ENCODE data around the gene SACM1L. TPM values are rescaled to one million over a fixed set of nuclear protein-coding genes. Genes with fewer than 3 reads are reported as not detected.
A peak's percentile ranks its signal among the peaks of the same experiment; 100 is the strongest.

SACM1L gene, protein sequence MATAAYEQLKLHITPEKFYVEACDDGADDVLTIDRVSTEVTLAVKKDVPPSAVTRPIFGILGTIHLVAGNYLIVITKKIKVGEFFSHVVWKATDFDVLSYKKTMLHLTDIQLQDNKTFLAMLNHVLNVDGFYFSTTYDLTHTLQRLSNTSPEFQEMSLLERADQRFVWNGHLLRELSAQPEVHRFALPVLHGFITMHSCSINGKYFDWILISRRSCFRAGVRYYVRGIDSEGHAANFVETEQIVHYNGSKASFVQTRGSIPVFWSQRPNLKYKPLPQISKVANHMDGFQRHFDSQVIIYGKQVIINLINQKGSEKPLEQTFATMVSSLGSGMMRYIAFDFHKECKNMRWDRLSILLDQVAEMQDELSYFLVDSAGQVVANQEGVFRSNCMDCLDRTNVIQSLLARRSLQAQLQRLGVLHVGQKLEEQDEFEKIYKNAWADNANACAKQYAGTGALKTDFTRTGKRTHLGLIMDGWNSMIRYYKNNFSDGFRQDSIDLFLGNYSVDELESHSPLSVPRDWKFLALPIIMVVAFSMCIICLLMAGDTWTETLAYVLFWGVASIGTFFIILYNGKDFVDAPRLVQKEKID
- 26.9 TPM for polyA plus RNA-seq (2013, experiment 1 of 2)
- polyA plus RNA-seq (2013, experiment 2 of 2), result 26.9 TPM

DNA sequence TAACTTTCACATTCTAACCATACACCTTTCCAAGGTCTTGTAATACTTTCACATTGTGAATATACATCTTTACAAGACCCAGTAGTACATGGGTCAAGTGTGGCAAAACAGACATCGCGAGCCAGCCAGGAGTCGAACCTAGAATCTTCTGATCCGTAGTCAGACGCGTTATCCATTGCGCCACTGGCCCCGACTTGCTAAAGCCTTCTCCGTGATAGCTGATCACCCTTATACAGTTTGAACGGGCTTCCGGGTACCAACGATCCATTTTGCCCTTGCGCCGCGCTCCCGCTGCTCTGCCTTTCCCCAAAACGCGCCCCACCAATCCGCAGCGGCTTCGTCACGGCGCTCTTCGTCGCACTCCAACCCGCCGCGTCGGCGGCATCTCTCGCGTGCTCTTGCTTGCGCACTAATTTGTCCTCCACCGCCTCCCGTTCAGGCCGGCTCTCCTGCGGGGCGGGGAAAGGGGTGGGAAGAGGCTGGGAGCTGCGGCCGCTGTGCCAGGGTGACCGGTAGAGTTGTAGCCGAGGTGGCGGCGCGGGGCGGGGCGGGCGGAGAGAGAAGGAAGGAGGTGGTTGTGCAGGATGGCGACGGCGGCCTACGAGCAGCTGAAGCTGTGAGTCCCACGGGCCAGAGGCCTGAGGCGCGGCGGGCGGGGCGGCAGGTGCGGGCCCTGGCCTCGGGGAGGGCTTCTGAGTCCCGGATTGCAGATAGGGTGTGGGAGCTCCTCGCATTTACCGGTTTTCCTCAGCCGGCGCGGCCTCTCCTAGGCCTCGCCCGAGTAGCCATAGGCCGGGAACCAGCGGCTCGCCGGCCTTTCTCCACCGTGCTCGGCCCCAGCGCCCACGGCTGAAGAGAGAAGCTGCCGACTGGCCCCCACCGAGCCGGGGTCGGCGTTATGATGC is at the start of gene SACM1L:
Gene SACM1L (plus strand): TSS at position 515 of the 905 bp plus-strand sequence. CDS start 70 bp downstream, at position 585.
- Histone ChIP-seq H3K79me1 (ENCODE audit: low read depth, low read length) (peaks cover 2% of the 10 kb centered on the region), H2BK120ac (ENCODE audit: low read depth, low read length) (no peak within 1 kb of the TSS), H4K91ac (ENCODE audit: low read depth, low read length, poor library complexity) (no peak within 1 kb of the TSS), H3K9ac (ENCODE audit: low read depth, low read length, poor library complexity) (peak within 1 kb of the TSS; percentile 97), H2BK15ac (ENCODE audit: low read length) (no peak within 1 kb of the TSS), H3K4ac (ENCODE audit: low read length) (no peak within 1 kb of the TSS), H2AFZ (ENCODE audit: low read length) (peak within 1 kb of the TSS; percentile 90), H2BK5ac (ENCODE audit: low read length) (peak within 1 kb of the TSS; percentile 93), H3K18ac (ENCODE audit: low read length) (peak within 1 kb of the TSS; percentile 86), H3K36me3 (replicated peaks in 1 of 2; ENCODE audit: control insufficient read depth in 2 of 2, insufficient read depth in 2 of 2, low read length in 2 of 2) (peaks cover 2 to 23% of the 10 kb centered on the region in 2 donors), H4K8ac (ENCODE audit: low read depth, low read length) (no peak within 1 kb of the TSS), H3K27ac (replicated peaks; ENCODE audit: low read length) (peak within 1 kb of the TSS; percentile 91), H3K9me3 (replicated peaks in 1 of 2; ENCODE audit: control insufficient read depth in 2 of 2, insufficient read depth in 1 of 2, low read depth in 1 of 2, low read length in 2 of 2) (no peaks in the 10 kb centered on the region), H3K14ac (ENCODE audit: low read length) (no peak within 1 kb of the TSS), H3K4me2 (ENCODE audit: insufficient read depth, low read length, poor library complexity, severe bottlenecking) (peak within 1 kb of the TSS; percentile 78), H3K4me3 (ENCODE audit: low read length in 2 of 2) (peak within 1 kb of the TSS; percentile 74 to 96), H3K27me3 (ENCODE audit: control insufficient read depth in 3 of 3, insufficient read depth in 3 of 3, low read depth in 1 of 3, low read length in 3 of 3) (no peaks in the 10 kb centered on the region), H2AK5ac (ENCODE audit: low read depth, low read length) (no peak within 1 kb of the TSS), H2BK12ac (ENCODE audit: low read length) (no peak within 1 kb of the TSS), H3K4me1 (ENCODE audit: control insufficient read depth in 2 of 2, insufficient read depth in 1 of 2, low read depth in 1 of 2, low read length in 2 of 2) (peaks cover 3 to 6% of the 10 kb centered on the region in 2 donors), H3K23ac (ENCODE audit: low read depth, low read length, poor library complexity) (peak within 1 kb of the TSS; percentile 100)
- no CpG with 5 or more reads among the region's 81 CpGs for WGBS, 2 donors (ENCODE audit: extremely low coverage in 2 of 2, insufficient read length in 2 of 2, insufficient replicate concordance in 1 of 2)
- peak; percentile 99 for DNase-seq (ENCODE audit: low spot score)

DNA sequence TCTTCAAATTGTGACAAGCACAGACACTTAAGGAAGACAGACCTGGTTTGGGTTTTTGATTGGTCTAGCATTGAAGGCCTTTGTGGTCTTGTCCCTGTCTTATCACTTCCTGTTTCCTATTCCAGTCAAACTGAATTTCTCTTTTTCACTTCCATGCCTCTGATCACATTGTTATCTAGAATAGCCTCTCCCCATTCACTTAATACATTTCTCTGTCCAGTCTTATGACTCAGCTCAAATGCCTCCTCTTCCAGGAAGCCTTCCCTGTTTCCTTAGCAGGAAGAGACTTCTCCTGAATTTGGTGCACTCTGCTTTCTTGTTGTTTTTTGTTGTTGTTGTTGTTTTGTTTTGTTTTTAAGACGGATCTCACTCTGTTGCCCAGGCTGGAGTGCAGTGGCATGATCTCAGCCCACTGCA is 49.1 kb upstream of the SACM1L start:
- Histone ChIP-seq H2BK12ac (ENCODE audit: low read length) (no peak overlapping the region), H3K4ac (ENCODE audit: low read length) (no peak overlapping the region), H3K27ac (replicated peaks; ENCODE audit: low read length) (no peak overlapping the region), H3K18ac (ENCODE audit: low read length) (no peak overlapping the region), H2AK5ac (ENCODE audit: low read depth, low read length) (no peak overlapping the region), H3K4me2 (ENCODE audit: insufficient read depth, low read length, poor library complexity, severe bottlenecking) (no peak overlapping the region), H3K9ac (ENCODE audit: low read depth, low read length, poor library complexity) (no peak overlapping the region), H3K27me3 (ENCODE audit: control insufficient read depth in 3 of 3, insufficient read depth in 3 of 3, low read depth in 1 of 3, low read length in 3 of 3) (no peaks in the 10 kb centered on the region), H2AFZ (ENCODE audit: low read length) (no peak overlapping the region), H3K23ac (ENCODE audit: low read depth, low read length, poor library complexity) (no peak overlapping the region), H2BK15ac (ENCODE audit: low read length) (no peak overlapping the region), H2BK120ac (ENCODE audit: low read depth, low read length) (no peak overlapping the region), H3K9me3 (replicated peaks in 1 of 2; ENCODE audit: control insufficient read depth in 2 of 2, insufficient read depth in 1 of 2, low read depth in 1 of 2, low read length in 2 of 2) (no peaks in the 10 kb centered on the region), H3K79me1 (ENCODE audit: low read depth, low read length) (no peaks in the 10 kb centered on the region), H3K4me1 (ENCODE audit: control insufficient read depth in 2 of 2, insufficient read depth in 1 of 2, low read depth in 1 of 2, low read length in 2 of 2) (peaks cover 1 to 12% of the 10 kb centered on the region in 2 donors), H2BK5ac (ENCODE audit: low read length) (no peak overlapping the region), H3K36me3 (replicated peaks in 1 of 2; ENCODE audit: control insufficient read depth in 2 of 2, insufficient read depth in 2 of 2, low read length in 2 of 2) (peaks cover 0 to 7% of the 10 kb centered on the region in 2 donors), H4K8ac (ENCODE audit: low read depth, low read length) (no peak overlapping the region), H3K14ac (ENCODE audit: low read length) (no peak overlapping the region), H4K91ac (ENCODE audit: low read depth, low read length, poor library complexity) (no peak overlapping the region), H3K4me3 (ENCODE audit: low read length in 2 of 2) (no peak overlapping the region)
- no CpG with 5 or more reads among the region's 1 CpG for WGBS, 2 donors (ENCODE audit: extremely low coverage in 2 of 2, insufficient read length in 2 of 2, insufficient replicate concordance in 1 of 2)
- no peak for DNase-seq (ENCODE audit: low spot score)

DNA sequence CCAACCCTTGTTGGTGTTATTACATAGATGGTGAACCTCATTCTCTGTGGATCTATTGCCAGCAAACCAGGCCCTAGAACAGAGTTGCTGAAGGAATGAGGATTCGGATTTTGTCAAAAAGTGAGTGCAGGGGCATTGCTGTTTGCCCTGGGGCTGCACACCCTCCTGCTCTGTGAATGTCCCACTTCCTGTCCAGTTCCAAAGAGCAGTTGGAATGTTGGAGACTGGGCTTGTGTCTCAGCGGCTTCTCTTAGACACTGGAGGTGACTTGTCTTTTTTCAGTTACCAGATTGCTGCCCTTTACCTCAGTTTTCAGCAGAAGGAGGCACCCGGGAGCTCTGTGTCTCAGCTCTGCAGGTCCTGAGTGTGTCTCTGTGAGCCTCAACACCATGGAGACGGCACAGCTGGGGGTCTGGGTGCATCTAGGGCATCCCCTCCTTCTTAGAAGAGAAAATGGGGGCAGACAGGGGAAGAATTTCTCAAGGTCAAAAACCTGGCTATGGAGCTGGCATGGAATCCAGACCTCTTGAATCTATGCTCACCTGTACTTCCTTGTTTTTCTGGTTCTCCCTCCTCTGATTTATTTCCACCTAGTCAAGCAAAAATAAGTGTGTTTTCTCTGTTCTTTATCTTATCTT is 48.4 kb upstream of the SACM1L start:
- no peak overlapping the region for H3K14ac ChIP-seq (ENCODE audit: low read length)
- no peak overlapping the region for H2BK12ac ChIP-seq (ENCODE audit: low read length)
- H2BK5ac ChIP-seq (ENCODE audit: low read length), result no peak overlapping the region
- no peak overlapping the region for H3K4ac ChIP-seq (ENCODE audit: low read length)
- no CpG with 5 or more reads among the region's 4 CpGs for WGBS, 2 donors (ENCODE audit: extremely low coverage in 2 of 2, insufficient read length in 2 of 2, insufficient replicate concordance in 1 of 2)
- DNase-seq (ENCODE audit: low spot score), result no peak
- peaks cover 0 to 7% of the 10 kb centered on the region in 2 donors for H3K36me3 ChIP-seq (replicated peaks in 1 of 2; ENCODE audit: control insufficient read depth in 2 of 2, insufficient read depth in 2 of 2, low read length in 2 of 2)
- H4K91ac ChIP-seq (ENCODE audit: low read depth, low read length, poor library complexity), result no peak overlapping the region
- no peak overlapping the region for H4K8ac ChIP-seq (ENCODE audit: low read depth, low read length)
- no peak overlapping the region for H3K4me2 ChIP-seq (ENCODE audit: insufficient read depth, low read length, poor library complexity, severe bottlenecking)
- H3K23ac ChIP-seq (ENCODE audit: low read depth, low read length, poor library complexity), result no peak overlapping the region
- H2BK120ac ChIP-seq (ENCODE audit: low read depth, low read length), result no peak overlapping the region
- H3K9me3 ChIP-seq (replicated peaks in 1 of 2; ENCODE audit: control insufficient read depth in 2 of 2, insufficient read depth in 1 of 2, low read depth in 1 of 2, low read length in 2 of 2), result no peaks in the 10 kb centered on the region
- no peak overlapping the region for H2AK5ac ChIP-seq (ENCODE audit: low read depth, low read length)
- H3K4me3 ChIP-seq (ENCODE audit: low read length in 2 of 2), result no peak overlapping the region
- H3K27ac ChIP-seq (replicated peaks; ENCODE audit: low read length), result no peak overlapping the region
- H2AFZ ChIP-seq (ENCODE audit: low read length), result no peak overlapping the region
- no peak overlapping the region for H2BK15ac ChIP-seq (ENCODE audit: low read length)
- H3K9ac ChIP-seq (ENCODE audit: low read depth, low read length, poor library complexity), result no peak overlapping the region
- H3K27me3 ChIP-seq (ENCODE audit: control insufficient read depth in 3 of 3, insufficient read depth in 3 of 3, low read depth in 1 of 3, low read length in 3 of 3), result no peaks in the 10 kb centered on the region
- peaks cover 1 to 11% of the 10 kb centered on the region in 2 donors for H3K4me1 ChIP-seq (ENCODE audit: control insufficient read depth in 2 of 2, insufficient read depth in 1 of 2, low read depth in 1 of 2, low read length in 2 of 2)
- no peaks in the 10 kb centered on the region for H3K79me1 ChIP-seq (ENCODE audit: low read depth, low read length)
- no peak overlapping the region for H3K18ac ChIP-seq (ENCODE audit: low read length)

All from neuronal stem cell (in vitro differentiated cells).